ENCODE data around the gene C14orf180. TPM values are rescaled to one million over a fixed set of nuclear protein-coding genes. Genes with fewer than 3 reads are reported as not detected.

The C14orf180 gene
- total and polyA plus RNA-seq, 4 donors: 0.50 to 1.3 (median 0.68) TPM; not detected in 1

DNA sequence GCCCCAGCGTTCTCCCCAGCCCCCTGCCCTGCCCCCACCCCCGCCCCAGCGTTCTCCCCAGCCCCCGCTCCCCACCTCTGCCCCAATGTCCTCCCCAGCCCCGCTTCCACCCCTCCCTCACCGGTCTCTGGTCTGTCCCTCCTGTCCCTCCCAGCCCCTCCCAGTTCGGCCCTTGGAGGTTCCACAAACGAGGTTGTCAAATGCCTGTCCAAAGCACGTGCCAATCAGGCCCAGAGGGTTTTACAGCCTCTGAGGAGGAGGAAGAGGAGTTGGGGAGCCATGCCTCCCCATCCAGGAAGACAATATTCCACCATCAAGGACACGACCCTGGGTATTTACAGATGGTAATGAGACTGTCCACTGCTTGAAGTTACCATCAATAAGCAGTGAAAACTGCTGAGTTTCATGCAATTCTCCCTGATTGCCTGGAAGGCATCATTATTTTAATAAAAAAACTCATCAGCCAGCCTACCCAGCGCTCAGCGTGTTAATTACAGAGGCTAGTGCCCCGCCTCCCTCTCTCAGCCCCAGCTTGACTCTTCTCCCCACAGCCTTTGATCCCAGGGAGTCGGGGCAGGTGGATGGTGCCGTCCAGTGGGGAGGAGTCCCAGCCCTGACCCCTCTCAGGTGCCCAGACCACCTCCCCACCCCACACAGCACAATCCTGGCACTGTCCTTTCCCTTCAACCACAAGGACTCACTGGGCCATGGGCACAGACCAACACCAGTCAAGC, 30.6 kb upstream of the C14orf180 start:
- Histone ChIP-seq H3K27ac (ENCODE audit: low read depth in 1 of 2, low read length in 2 of 2) (no peak overlapping the region), H3K9me3 (ENCODE audit: control insufficient read depth, low read length) (no peaks in the 10 kb centered on the region), H3K36me3 (ENCODE audit: control insufficient read depth in 1 of 2, insufficient read depth in 2 of 2, low read length in 1 of 2) (no peaks in the 10 kb centered on the region), H3K27me3 (ENCODE audit: control insufficient read depth in 1 of 2, insufficient read depth in 2 of 2, low read length in 1 of 2) (no peaks in the 10 kb centered on the region), H3K4me1 (ENCODE audit: control insufficient read depth in 1 of 2, insufficient read depth in 2 of 2, low read length in 2 of 2) (no peaks in the 10 kb centered on the region), H3K4me3 (ENCODE audit: low read length in 2 of 2) (no peak overlapping the region)
- intact Hi-C loops (cut with DNase I): no loop called here
- WGBS, 2 donors: 17 to 25% methylated on average over 8 to 15 of the region's 15 CpGs
- DNase-seq: no peak
- no peak for ATAC-seq (ENCODE audit: low FRiP score)

DNA sequence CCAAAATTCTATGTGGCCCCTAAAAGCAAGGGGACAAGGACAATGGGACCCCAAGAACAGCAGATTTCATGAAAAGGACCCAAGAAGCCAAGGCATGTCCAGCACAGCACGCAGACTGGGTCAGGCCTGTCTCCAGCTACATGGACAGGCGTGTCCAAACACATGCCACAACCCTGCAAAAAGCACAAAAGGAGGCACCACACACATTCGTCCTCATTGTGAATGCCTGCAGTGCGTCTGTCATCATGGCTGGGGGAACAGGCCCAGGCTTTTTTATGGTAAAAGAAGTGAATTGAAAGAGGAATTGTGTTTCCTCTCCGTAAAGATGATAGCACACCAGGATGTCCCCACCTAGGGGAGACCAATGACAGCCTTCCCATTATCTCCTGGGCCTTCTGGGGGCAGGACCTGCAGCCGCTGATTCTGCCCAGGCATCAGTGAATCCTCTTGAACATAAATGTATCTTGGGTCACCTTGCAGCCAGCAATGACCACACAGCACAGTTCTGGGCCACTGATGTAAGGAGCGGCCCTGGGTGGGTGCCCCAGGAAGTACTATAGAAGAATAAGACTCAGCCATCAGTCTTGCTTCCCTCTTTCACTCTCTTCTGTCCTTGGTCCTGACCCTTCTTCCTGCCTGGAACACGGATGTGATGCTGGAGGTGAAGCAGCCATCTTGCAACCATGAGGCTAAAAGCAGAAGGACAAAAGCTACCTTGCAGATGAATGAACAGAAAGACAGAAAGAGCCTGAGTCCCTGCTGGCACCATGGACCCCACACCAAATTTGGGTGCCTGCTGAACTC, 29.8 kb upstream of the C14orf180 start:
- intact Hi-C loops (cut with DNase I): no loop called here
- Histone ChIP-seq H3K4me1 (ENCODE audit: control insufficient read depth in 1 of 2, insufficient read depth in 2 of 2, low read length in 2 of 2) (no peaks in the 10 kb centered on the region), H3K36me3 (ENCODE audit: control insufficient read depth in 1 of 2, insufficient read depth in 2 of 2, low read length in 1 of 2) (no peaks in the 10 kb centered on the region), H3K4me3 (ENCODE audit: low read length in 2 of 2) (no peak overlapping the region), H3K27ac (ENCODE audit: low read depth in 1 of 2, low read length in 2 of 2) (no peak overlapping the region), H3K27me3 (ENCODE audit: control insufficient read depth in 1 of 2, insufficient read depth in 2 of 2, low read length in 1 of 2) (no peaks in the 10 kb centered on the region), H3K9me3 (ENCODE audit: control insufficient read depth, low read length) (no peaks in the 10 kb centered on the region)
- DNase-seq (no peak), ATAC-seq (ENCODE audit: low FRiP score) (no peak)
- 77% methylated on average over 8 of the region's 8 CpGs for WGBS, 2 donors

- Histone ChIP-seq H3K4me3 (ENCODE audit: low read length in 2 of 2) (no peak overlapping the region), H3K36me3 (ENCODE audit: control insufficient read depth in 1 of 2, insufficient read depth in 2 of 2, low read length in 1 of 2) (no peaks in the 10 kb centered on the region), H3K9me3 (ENCODE audit: control insufficient read depth, low read length) (no peaks in the 10 kb centered on the region), H3K4me1 (ENCODE audit: control insufficient read depth in 1 of 2, insufficient read depth in 2 of 2, low read length in 2 of 2) (no peaks in the 10 kb centered on the region), H3K27ac (ENCODE audit: low read depth in 1 of 2, low read length in 2 of 2) (no peak overlapping the region), H3K27me3 (ENCODE audit: control insufficient read depth in 1 of 2, insufficient read depth in 2 of 2, low read length in 1 of 2) (no peaks in the 10 kb centered on the region)
- no peak for DNase-seq
- ATAC-seq (ENCODE audit: low FRiP score): no peak
- intact Hi-C loops (cut with DNase I): no loop called here
- 84% methylated on average over 13 of the region's 13 CpGs for WGBS, 2 donors
Measured at GRCh38 chr14:104550340-104550860, 29.2 kb upstream of the C14orf180 start.

DNA sequence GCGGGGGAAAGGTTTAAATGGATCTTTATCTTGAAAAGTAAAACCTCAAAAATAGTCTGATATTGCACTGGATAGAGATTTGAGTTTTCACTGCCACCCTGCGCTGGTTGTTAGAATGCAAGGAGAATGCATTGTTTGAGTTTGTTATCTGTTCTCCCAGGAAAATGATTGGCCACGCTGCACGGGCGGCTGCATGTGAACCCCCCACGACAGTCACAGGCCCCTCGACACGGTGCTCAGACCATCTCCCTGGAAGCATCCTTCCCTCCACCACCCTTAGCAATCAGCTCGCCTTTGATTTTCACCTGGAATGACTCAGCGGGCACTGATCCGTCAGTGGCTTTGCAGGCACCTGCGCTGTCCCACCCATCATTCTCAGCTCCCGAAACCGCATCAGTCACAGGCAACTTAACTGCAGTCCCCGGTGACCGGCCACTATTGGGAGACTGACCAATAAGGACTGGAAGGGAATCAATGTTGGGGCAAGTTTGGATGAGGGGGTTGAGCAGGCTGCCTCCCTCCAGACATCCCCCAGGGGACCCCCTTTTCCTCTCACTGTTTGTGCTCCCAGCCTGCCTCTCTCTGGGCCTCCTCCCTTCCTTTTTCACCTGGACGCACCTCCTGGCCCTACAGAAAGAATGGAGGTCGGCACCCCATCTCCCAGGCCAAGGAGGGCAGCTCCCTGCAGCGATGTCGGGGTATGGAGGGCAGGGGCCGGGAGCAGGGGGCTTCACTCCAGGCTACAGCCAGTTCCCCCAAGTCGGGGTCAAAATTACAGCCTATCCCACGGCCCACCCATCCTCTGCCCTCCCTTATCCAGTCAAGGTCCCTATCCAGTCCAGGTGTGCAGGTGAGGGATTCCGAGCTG, 28.5 kb upstream of the C14orf180 start:
- H3K36me3 ChIP-seq (ENCODE audit: control insufficient read depth in 1 of 2, insufficient read depth in 2 of 2, low read length in 1 of 2): no peaks in the 10 kb centered on the region
- no peaks in the 10 kb centered on the region for H3K27me3 ChIP-seq (ENCODE audit: control insufficient read depth in 1 of 2, insufficient read depth in 2 of 2, low read length in 1 of 2)
- WGBS, 2 donors: 78 to 82% methylated on average over 24 of the region's 24 CpGs
- no peak overlapping the region for H3K4me3 ChIP-seq (ENCODE audit: low read length in 2 of 2)
- intact Hi-C loops (cut with DNase I): no loop called here
- DNase-seq (no peak), ATAC-seq (ENCODE audit: low FRiP score) (no peak)
- no peak overlapping the region for H3K27ac ChIP-seq (ENCODE audit: low read depth in 1 of 2, low read length in 2 of 2)
- H3K4me1 ChIP-seq (ENCODE audit: control insufficient read depth in 1 of 2, insufficient read depth in 2 of 2, low read length in 2 of 2): no peaks in the 10 kb centered on the region
- H3K9me3 ChIP-seq (ENCODE audit: control insufficient read depth, low read length): no peaks in the 10 kb centered on the region

DNA sequence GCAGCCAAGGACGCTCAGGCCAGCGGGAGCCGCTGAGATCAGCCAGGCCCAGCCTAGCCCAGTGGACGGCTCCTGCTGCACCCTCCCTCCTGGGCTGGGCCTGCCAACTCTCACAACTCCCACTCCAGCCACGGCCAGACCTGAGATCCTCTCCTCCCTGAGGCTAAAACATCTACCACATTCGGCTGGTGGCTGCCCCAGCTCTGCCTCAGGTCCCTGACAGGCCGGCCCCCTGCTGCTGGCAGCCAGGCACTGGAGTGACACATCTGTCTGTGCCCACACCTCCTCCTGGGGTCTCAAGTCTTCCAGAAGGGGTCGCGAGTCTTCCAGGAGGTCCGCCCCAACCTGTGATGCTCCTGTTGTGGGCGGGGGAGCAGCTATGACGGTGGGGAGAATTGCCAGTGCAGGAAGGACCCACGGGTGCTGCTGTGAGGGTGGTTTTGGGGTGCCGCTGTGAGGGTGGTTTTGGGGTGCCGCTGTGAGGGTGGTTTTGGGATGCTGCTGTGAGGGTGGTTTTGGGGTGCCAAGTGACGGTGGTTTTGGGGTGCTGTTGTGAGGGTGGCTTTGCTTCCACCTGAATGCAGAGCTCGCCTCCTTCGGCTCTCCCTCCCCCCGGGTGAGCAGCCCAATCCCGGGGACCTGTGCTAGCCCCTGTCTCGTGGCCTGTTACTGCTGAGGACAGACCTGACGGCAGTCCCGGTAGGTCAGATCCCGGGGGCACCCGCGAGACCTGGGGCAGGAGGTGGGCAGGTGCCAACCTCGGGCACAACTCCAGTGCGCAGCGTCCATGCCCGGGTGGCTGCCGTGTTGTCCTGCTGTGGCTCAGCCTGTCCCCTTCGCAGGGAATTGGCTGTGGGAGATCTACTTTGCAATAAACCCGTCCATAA, 27.5 kb upstream of the C14orf180 start:
- ATAC-seq (ENCODE audit: low FRiP score) (no peak), DNase-seq (peak; percentile 21 to 68)
- Histone ChIP-seq H3K9me3 (ENCODE audit: control insufficient read depth, low read length) (no peaks in the 10 kb centered on the region), H3K4me3 (ENCODE audit: low read length in 2 of 2) (no peak overlapping the region), H3K4me1 (ENCODE audit: control insufficient read depth in 1 of 2, insufficient read depth in 2 of 2, low read length in 2 of 2) (no peaks in the 10 kb centered on the region), H3K36me3 (ENCODE audit: control insufficient read depth in 1 of 2, insufficient read depth in 2 of 2, low read length in 1 of 2) (no peaks in the 10 kb centered on the region), H3K27me3 (ENCODE audit: control insufficient read depth in 1 of 2, insufficient read depth in 2 of 2, low read length in 1 of 2) (no peaks in the 10 kb centered on the region), H3K27ac (ENCODE audit: low read depth in 1 of 2, low read length in 2 of 2) (no peak overlapping the region)
- intact Hi-C loops (cut with DNase I): no loop called here
- WGBS, 2 donors: 78% methylated on average over 33 of the region's 33 CpGs

GRCh38 chr14:104552738-104553125, 26.8 kb upstream of the C14orf180 start:
- no peaks in the 10 kb centered on the region for H3K27me3 ChIP-seq (ENCODE audit: control insufficient read depth in 1 of 2, insufficient read depth in 2 of 2, low read length in 1 of 2)
- DNase-seq (peak in 1 of 2 donors; percentile 12), ATAC-seq (ENCODE audit: low FRiP score) (no peak)
- no peak overlapping the region for H3K4me3 ChIP-seq (ENCODE audit: low read length in 2 of 2)
- no peak overlapping the region for H3K27ac ChIP-seq (ENCODE audit: low read depth in 1 of 2, low read length in 2 of 2)
- intact Hi-C loops (cut with DNase I): no loop called here
- no peaks in the 10 kb centered on the region for H3K9me3 ChIP-seq (ENCODE audit: control insufficient read depth, low read length)
- 79 to 84% methylated on average over 9 of the region's 9 CpGs for WGBS, 2 donors
- no peaks in the 10 kb centered on the region for H3K4me1 ChIP-seq (ENCODE audit: control insufficient read depth in 1 of 2, insufficient read depth in 2 of 2, low read length in 2 of 2)
- no peaks in the 10 kb centered on the region for H3K36me3 ChIP-seq (ENCODE audit: control insufficient read depth in 1 of 2, insufficient read depth in 2 of 2, low read length in 1 of 2)

DNA sequence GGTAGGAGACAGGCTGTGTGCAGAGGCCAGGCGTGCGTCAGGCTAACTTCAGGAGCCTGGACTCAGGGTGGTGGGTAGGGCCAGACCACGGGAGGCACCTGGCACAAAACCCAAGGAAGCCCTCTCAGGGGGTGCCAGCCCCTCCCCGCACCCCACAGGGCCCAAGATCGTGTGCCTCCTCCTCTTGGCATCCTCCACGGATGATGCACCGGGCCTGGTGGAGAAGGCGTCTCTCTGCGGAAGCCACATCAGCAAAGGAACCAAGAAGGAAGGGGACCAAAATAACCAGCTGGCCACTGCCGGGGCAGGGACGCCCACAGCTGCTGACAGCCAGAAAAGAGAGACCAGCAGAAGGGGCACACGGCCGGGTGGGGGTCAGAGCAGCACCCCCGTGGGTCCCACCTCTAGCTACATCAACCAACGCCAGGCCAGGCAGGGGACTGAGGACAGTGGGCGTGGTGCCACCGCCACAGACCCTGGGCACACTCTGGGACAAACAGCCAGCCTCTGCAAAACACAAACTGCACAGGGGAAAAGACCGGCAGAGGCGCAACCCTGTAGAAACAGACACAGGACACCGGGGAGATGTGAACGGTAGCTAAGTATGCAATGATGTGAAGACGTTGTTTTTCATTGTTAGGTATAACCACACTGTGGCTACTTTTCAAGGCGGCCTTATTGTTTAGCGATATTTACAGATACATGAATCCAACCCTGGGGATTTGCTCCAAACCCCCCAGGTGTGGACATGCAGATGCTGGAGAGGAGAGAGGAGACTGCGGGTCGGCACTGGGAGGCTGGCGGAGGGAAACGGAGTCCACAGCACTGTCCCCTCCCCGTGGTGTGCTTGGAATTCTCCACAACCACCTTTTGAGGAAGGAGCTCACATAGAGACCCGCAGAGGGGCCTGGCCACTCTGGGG, 26.1 kb upstream of the C14orf180 start:
- no peaks in the 10 kb centered on the region for H3K4me1 ChIP-seq (ENCODE audit: control insufficient read depth in 1 of 2, insufficient read depth in 2 of 2, low read length in 2 of 2)
- intact Hi-C loops (cut with DNase I): no loop called here
- H3K27me3 ChIP-seq (ENCODE audit: control insufficient read depth in 1 of 2, insufficient read depth in 2 of 2, low read length in 1 of 2): no peaks in the 10 kb centered on the region
- no peaks in the 10 kb centered on the region for H3K36me3 ChIP-seq (ENCODE audit: control insufficient read depth in 1 of 2, insufficient read depth in 2 of 2, low read length in 1 of 2)
- no peak for ATAC-seq (ENCODE audit: low FRiP score)
- no peaks in the 10 kb centered on the region for H3K9me3 ChIP-seq (ENCODE audit: control insufficient read depth, low read length)
- 82% methylated on average over 30 of the region's 30 CpGs for WGBS, 2 donors
- no peak overlapping the region for H3K4me3 ChIP-seq (ENCODE audit: low read length in 2 of 2)
- peak; percentile 35 to 59 for DNase-seq
- H3K27ac ChIP-seq (ENCODE audit: low read depth in 1 of 2, low read length in 2 of 2): no peak overlapping the region

All from aorta (tissue), 5 donors.